ENCODE data around the gene BAIAP2L1.
"Not testable (repeated sequence)": the region's sequence is repeated elsewhere in the genome, so short reads cannot be mapped to it uniquely, and the experiment has no call there.

BAIAP2L1 gene

GRCh38 chr7:98330926-98331529, 69.9 kb downstream of the BAIAP2L1 start:
- CTCF ChIA-PET: no interaction called here
- H3K4me3 Mint-ChIP-seq: no peak overlapping the region

GRCh38 chr7:98329791-98330373, 71.0 kb downstream of the BAIAP2L1 start:
- Mint-ChIP-seq H3K9me3 (peaks cover 3% of the 10 kb centered on the region), H3K36me3 (no peaks in the 10 kb centered on the region), H3K4me3 (no peak overlapping the region), H3K27me3 (no peaks in the 10 kb centered on the region), H3K4me1 (no peaks in the 10 kb centered on the region), H3K27ac (no peak overlapping the region)
- CTCF ChIA-PET: no interaction called here
- no peak for DNase-seq

More at GRCh38 chr7:98330926-98331529, 69.9 kb downstream of the BAIAP2L1 start:
- Mint-ChIP-seq H3K36me3 (no peaks in the 10 kb centered on the region), H3K9me3 (peaks cover 3% of the 10 kb centered on the region), H3K27me3 (no peaks in the 10 kb centered on the region), H3K27ac (no peak overlapping the region), H3K4me1 (no peaks in the 10 kb centered on the region)
- DNase-seq: no peak

DNA sequence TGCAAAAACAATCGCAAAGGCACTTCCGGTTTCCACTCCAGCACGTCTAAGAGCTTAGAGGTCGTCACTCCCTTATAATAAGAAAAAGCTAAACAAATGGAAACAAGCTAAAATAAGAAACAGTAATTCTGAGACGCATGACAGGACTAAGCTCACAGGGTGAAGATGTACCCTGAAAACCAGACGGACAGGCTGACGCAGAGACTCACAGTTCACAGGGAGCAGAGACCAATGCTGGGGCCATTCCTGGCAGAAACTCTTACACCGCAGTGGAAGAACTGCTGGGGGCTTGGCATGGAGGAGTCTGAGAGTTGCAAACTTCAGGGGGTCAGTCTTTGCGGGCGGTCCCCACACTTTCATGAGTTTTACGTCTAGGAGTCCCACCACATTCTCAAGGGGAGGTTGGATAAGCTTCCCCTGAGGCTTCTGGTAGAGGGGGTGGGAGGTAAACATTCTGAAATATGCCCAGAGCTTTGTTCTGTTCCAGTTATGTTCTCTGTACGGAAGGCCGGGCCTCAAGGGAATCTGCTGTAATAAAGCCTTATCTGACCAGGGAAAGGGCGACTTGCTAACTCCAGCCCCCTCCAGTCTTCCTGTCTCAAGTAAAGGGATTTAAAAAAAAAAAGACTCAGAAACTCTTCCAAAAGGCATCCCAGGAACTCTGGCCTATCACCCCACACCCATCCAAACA, 71.6 kb downstream of the BAIAP2L1 start:
- Mint-ChIP-seq H3K27ac (no peak overlapping the region), H3K27me3 (no peaks in the 10 kb centered on the region), H3K36me3 (no peaks in the 10 kb centered on the region), H3K4me1 (no peaks in the 10 kb centered on the region), H3K4me3 (no peak overlapping the region), H3K9me3 (peaks cover 3% of the 10 kb centered on the region)
- CTCF ChIA-PET: no interaction called here
- no peak for DNase-seq

GRCh38 chr7:98324782-98325181, 76.1 kb downstream of the BAIAP2L1 start:
- Mint-ChIP-seq H3K9me3 (no peaks in the 10 kb centered on the region), H3K27me3 (peaks cover 16% of the 10 kb centered on the region), H3K4me3 (no peak overlapping the region), H3K27ac (no peak overlapping the region), H3K4me1 (no peaks in the 10 kb centered on the region), H3K36me3 (no peaks in the 10 kb centered on the region)
- DNase-seq: no peak
- CTCF ChIA-PET: no interaction called here

GRCh38 chr7:98323597-98324322, 77.1 kb downstream of the BAIAP2L1 start:
- H3K36me3 Mint-ChIP-seq: no peaks in the 10 kb centered on the region
- DNase-seq: no peak
- H3K9me3 Mint-ChIP-seq: no peaks in the 10 kb centered on the region
- CTCF ChIA-PET: interaction anchor here (0.5 kb wide), 1 partner anchor 561 kb away, joined by 3 read pairs; no protein-coding TSS in a partner anchor
- no peak overlapping the region for H3K27ac Mint-ChIP-seq
- no peak overlapping the region for H3K4me3 Mint-ChIP-seq
- no peaks in the 10 kb centered on the region for H3K4me1 Mint-ChIP-seq
- peaks cover 16% of the 10 kb centered on the region for H3K27me3 Mint-ChIP-seq

DNA sequence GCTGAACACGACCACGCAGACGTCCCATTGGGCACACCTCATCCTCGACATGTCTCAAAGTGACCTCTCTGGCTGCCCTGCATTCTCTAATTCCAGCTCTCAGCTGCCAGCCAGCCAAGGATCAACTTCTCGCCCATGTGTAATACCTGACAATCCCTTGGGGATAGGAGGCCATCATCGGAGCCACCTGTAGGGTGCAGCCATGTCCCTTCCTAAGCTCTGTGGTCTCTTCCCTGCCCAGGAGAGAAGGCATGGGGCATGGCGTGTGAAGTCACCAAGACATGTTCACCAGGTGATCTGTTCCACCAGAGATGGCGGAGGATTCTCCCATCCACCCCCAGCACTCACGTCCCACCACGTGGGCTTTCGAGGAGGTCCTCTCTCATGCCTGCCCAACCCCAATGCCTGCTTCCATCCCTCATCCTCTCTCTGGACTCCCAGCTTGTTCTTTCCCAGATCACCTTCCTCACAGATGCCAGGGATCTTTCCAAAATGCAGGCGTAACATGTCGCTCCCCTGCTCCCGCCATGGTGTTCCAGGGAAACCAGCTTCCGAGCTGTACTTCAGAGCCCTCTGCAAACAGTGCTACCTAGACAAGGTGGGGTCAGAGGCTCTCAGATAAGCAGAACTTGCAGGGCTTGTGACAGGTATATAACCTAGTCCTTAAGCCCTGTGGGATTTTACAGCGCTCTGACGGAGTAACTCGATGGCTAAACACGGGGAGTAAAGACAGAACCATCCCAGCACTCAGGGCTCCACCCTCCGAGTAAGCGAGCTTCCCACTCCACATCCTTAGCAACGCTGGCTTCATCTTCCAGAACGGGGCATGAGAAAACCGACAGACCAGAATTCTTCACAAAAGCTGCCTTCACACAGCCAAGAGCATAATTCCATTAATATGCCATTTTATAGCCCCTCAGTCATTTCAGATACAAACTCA, 78.3 kb downstream of the BAIAP2L1 start:
- CTCF ChIA-PET: no interaction called here
- Mint-ChIP-seq H3K9me3 (no peaks in the 10 kb centered on the region), H3K27ac (no peak overlapping the region), H3K4me1 (no peaks in the 10 kb centered on the region), H3K36me3 (no peaks in the 10 kb centered on the region), H3K27me3 (peaks cover 16% of the 10 kb centered on the region), H3K4me3 (no peak overlapping the region)
- DNase-seq: no peak

DNA sequence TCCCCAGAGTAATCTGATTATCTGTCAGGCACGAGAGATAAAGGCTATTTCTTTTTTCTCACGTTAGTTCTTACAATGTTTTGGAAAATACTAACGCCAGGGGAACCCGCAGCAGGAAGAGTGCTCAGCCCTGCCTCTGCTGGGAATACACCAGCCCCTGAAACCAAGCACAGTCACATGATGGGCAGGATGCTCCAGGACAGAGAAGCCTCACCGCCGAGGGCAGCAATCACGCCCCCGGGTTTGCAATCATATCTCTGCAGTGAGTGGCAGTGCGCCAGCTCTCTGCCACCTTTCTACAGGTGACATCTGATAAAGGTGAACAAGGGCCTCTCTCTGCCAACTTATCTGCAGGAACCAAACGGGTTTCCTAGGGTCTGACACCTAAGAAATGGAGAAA, 79.6 kb downstream of the BAIAP2L1 start:
- Mint-ChIP-seq H3K4me1 (no peaks in the 10 kb centered on the region), H3K4me3 (no peak overlapping the region), H3K36me3 (no peaks in the 10 kb centered on the region), H3K27me3 (peaks cover 16% of the 10 kb centered on the region), H3K9me3 (no peaks in the 10 kb centered on the region), H3K27ac (no peak overlapping the region)
- CTCF ChIA-PET: no interaction called here
- no peak for DNase-seq

- no peaks in the 10 kb centered on the region for H3K9me3 Mint-ChIP-seq
- no peak for DNase-seq
- H3K27ac Mint-ChIP-seq: no peak overlapping the region
- H3K27me3 Mint-ChIP-seq: peaks cover 16% of the 10 kb centered on the region
- H3K36me3 Mint-ChIP-seq: no peaks in the 10 kb centered on the region
- H3K4me1 Mint-ChIP-seq: no peaks in the 10 kb centered on the region
- H3K4me3 Mint-ChIP-seq: no peak overlapping the region
- CTCF ChIA-PET: no interaction called here
These were observed 81.7 kb downstream of the BAIAP2L1 start for GRCh38 chr7:98319176-98319575.

GRCh38 chr7:98317366-98318040, 83.4 kb downstream of the BAIAP2L1 start:
- no peak overlapping the region for H3K4me3 Mint-ChIP-seq
- peaks cover 4% of the 10 kb centered on the region for H3K27me3 Mint-ChIP-seq
- no peaks in the 10 kb centered on the region for H3K9me3 Mint-ChIP-seq
- H3K36me3 Mint-ChIP-seq: no peaks in the 10 kb centered on the region
- CTCF ChIA-PET: no interaction called here
- DNase-seq: no peak
- H3K4me1 Mint-ChIP-seq: no peaks in the 10 kb centered on the region
- H3K27ac Mint-ChIP-seq: no peak overlapping the region

DNA sequence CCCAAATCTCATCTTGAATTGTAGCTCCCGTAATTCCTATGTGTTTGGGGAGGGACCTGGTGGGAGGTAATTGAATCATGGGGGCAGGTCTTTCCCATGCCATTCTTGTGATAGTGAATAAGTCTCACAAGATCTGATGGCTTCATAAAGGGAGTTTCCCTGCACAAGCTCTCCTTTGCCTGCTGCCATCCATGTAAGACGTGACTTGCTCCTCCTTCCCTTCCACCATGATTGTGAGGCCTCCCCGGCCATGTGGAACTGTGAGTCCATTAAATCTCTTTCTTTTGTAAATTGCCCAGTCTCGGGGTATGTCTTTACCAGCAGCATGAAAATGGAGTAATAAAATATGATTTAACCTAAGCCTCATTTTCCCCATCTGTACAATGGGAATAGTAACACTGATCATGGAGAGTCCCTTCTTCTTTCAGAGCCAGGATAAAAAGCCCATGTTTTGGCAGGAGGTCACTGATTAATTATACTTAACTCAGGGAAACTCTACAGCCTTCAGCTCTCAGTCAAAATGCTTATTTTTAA, 84.8 kb downstream of the BAIAP2L1 start:
- H3K36me3 Mint-ChIP-seq, H3K4me1 Mint-ChIP-seq, H3K9me3 Mint-ChIP-seq, CTCF ChIA-PET, H3K27ac Mint-ChIP-seq, H3K4me3 Mint-ChIP-seq, H3K27me3 Mint-ChIP-seq, DNase-seq: not testable (repeated sequence)

- CTCF ChIA-PET: no interaction called here
- no peak overlapping the region for H3K27ac Mint-ChIP-seq
- no peaks in the 10 kb centered on the region for H3K36me3 Mint-ChIP-seq
- no peaks in the 10 kb centered on the region for H3K9me3 Mint-ChIP-seq
- H3K27me3 Mint-ChIP-seq: no peaks in the 10 kb centered on the region
- H3K4me1 Mint-ChIP-seq: no peaks in the 10 kb centered on the region
- no peak for DNase-seq
- H3K4me3 Mint-ChIP-seq: no peak overlapping the region
These were observed 85.4 kb downstream of the BAIAP2L1 start for GRCh38 chr7:98315318-98315993.

GRCh38 chr7:98314469-98314868, 86.4 kb downstream of the BAIAP2L1 start:
- H3K9me3 Mint-ChIP-seq: no peaks in the 10 kb centered on the region
- H3K4me3 Mint-ChIP-seq: no peak overlapping the region
- no peaks in the 10 kb centered on the region for H3K27me3 Mint-ChIP-seq
- no peak overlapping the region for H3K27ac Mint-ChIP-seq
- CTCF ChIA-PET: no interaction called here
- no peaks in the 10 kb centered on the region for H3K36me3 Mint-ChIP-seq
- no peaks in the 10 kb centered on the region for H3K4me1 Mint-ChIP-seq
- DNase-seq: no peak

GRCh38 chr7:98312201-98312600, 88.7 kb downstream of the BAIAP2L1 start:
- Mint-ChIP-seq H3K36me3 (no peaks in the 10 kb centered on the region), H3K27me3 (no peaks in the 10 kb centered on the region), H3K4me3 (no peak overlapping the region), H3K9me3 (no peaks in the 10 kb centered on the region), H3K27ac (no peak overlapping the region), H3K4me1 (no peaks in the 10 kb centered on the region)
- DNase-seq: no peak
- CTCF ChIA-PET: no interaction called here

Measured in activated naive CD4-positive, alpha-beta T cell treated with anti-CD3 and anti-CD28 coated beads, Interleukin-2, amount 10 ng/mL, durations not matched to agents 7 days and 5 days (primary cell).